Large intestine (tissue), 3 donors: Measurements from ENCODE around the gene TIAM1. TPM values are rescaled to one million over a fixed set of nuclear protein-coding genes. Genes with fewer than 3 reads are reported as not detected.
A peak's percentile ranks its signal among the peaks of the same experiment; 100 is the strongest.

Source experiments
- DNase-seq, 2 donors: peaks; one replicate each; pipeline versions ENCODE4 v3.0.0 to v3.0.0-alpha.2; 2013
- H3K27ac ChIP-seq: one replicate; pipeline ENCODE4 v1.5.1; 2013; ENCODE audit warnings: low read length
- H3K27me3 ChIP-seq: 2 replicates; pipeline ENCODE4 v1.6.1; 2013; ENCODE audit warnings: low read length; ENCODE audit not compliant: control insufficient read depth, insufficient read depth
- H3K36me3 ChIP-seq: 2 replicates; pipeline ENCODE4 v1.6.1; 2013; ENCODE audit warnings: low read length; ENCODE audit not compliant: control insufficient read depth, insufficient read depth
- H3K4me1 ChIP-seq: one replicate; pipeline ENCODE4 v1.6.1; 2013; ENCODE audit warnings: low read length; ENCODE audit not compliant: control insufficient read depth, insufficient read depth
- H3K4me3 ChIP-seq: one replicate; pipeline ENCODE4 v1.5.1; 2013; ENCODE audit warnings: low read length
- H3K9me3 ChIP-seq: one replicate; pipeline ENCODE4 v1.6.1; 2013; ENCODE audit warnings: mild to moderate bottlenecking, low read depth, low read length, moderate library complexity; ENCODE audit not compliant: control insufficient read depth
- WGBS: methylation state at CpG from one replicate; pipeline ENCODE4 v1.1.5; 2013; ENCODE audit warnings: low lambda C conversion rate; ENCODE audit not compliant: insufficient coverage; 5-methylcytosine and 5-hydroxymethylcytosine counted together
- polyA plus RNA-seq: library from polyadenylated mRNA; unstranded; fragments of 120-200 nt; gene quantifications from one replicate; pipeline ENCODE4 v1.2.1, GENCODE V29; 2013

TIAM1 gene
- polyA plus RNA-seq, 1 donor = 6.3 TPM

DNA sequence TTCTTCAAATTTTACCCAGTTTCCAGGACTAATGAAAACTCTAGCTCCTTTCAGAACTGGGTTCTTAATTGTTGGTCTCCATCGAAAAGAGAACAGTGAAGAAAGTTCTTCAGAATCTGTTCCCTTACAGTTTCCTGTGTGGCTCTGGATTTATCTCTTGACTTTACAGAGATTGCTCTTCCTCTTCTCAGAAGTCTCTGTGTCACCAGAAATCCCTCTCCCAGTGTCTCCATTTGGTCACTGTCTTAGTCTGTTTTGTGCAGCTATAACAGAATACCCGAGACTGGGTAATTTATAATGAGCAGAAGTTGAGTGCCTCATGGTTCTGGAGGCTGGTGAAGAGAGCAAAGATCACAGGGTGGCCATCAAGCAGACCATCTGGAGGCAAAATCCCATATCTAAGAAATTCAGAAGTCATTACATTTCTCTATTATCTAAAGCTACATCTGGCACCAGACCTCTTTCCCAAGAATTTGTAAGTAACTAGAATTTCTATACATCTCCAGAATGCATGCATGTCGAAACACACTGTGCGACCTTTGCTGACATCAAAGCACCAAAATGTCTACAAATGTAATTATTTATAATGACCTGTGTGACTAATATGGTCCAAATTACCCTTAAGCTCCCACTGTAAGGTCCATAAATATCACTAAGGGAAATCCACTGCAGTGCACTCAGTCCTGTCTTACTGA lies 240.3 kb downstream of the TIAM1 start:
- Histone ChIP-seq H3K27me3 (peaks cover 7% of the 10 kb centered on the region), H3K36me3 (no peaks in the 10 kb centered on the region), H3K27ac (no peak overlapping the region), H3K9me3 (no peaks in the 10 kb centered on the region), H3K4me1 (no peaks in the 10 kb centered on the region), H3K4me3 (no peak overlapping the region)
- 80% methylated on average over 1 of the region's 4 CpGs for WGBS
- DNase-seq = no peak

DNA sequence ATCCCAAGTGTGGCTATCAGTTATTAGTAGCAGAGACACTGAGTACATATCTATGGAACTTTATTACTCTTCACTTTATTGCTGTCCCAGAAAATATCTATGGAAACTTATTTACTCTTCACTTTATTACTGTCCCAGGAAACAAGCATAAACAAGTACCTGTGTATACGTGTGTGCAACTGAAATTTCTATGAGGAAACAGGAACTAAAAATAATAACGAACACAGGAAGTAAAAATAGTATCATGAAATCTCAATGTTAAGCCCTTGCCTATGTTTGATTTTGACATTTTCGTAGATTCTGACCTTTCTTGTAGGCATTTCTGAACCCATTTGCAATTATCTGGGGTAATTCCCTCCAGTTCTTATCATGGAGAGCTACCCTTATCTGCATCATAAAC lies 240.9 kb downstream of the TIAM1 start:
- Histone ChIP-seq H3K9me3 (no peaks in the 10 kb centered on the region), H3K4me1 (no peaks in the 10 kb centered on the region), H3K27me3 (peaks cover 8% of the 10 kb centered on the region), H3K27ac (no peak overlapping the region), H3K36me3 (no peaks in the 10 kb centered on the region), H3K4me3 (no peak overlapping the region)
- DNase-seq = no peak
- WGBS = no CpG with 5 or more reads among the region's 3 CpGs

DNA sequence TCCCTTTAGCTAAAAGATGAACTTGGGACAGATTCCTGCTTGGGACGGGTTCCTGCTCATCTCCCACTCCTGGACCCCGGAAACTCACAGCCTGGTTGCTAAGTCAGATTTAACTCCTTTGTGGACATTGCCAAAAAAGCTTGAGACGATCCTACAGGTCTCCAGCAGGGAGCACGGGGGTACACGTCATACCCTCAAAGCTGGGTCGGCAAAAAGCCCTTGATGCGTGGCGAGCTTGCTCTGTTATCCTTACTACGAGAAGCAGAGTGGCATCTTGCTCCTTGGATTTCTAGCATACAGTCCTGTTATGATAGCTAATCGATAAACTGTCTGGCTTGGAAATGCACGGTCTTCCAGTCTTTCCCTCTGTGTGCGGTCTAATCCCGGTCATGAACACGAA lies 244.9 kb downstream of the TIAM1 start:
- H3K4me1 ChIP-seq = no peaks in the 10 kb centered on the region
- peaks cover 8% of the 10 kb centered on the region for H3K27me3 ChIP-seq
- WGBS = 80% methylated on average over 2 of the region's 14 CpGs
- no peaks in the 10 kb centered on the region for H3K36me3 ChIP-seq
- H3K9me3 ChIP-seq = no peaks in the 10 kb centered on the region
- no peak overlapping the region for H3K27ac ChIP-seq
- H3K4me3 ChIP-seq = no peak overlapping the region
- no peak for DNase-seq

DNA sequence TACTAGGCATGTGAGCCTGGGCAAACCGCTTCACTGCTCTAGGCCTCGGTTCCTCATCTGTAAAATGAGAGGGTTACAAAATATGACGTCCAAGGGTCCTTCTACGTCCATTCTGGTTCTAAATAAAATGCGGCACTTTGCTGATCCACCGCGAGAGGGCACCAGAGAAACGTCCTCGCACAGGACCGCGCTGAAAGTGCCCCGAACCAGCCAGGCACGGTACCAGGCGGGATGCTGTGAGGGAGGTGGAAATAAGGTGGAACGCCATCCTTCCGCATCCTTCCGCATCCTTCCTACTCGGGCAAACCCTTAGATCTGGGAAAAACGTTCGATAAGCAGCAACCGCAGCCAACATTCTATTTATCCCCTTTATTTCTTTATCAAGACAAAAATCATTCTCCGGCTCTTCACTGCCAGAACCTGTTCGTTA lies 245.5 kb downstream of the TIAM1 start:
- DNase-seq = peak; percentile 26 to 38
- H3K36me3 ChIP-seq = no peaks in the 10 kb centered on the region
- WGBS = 100% methylated on average over 1 of the region's 23 CpGs
- peaks cover 8% of the 10 kb centered on the region for H3K27me3 ChIP-seq
- H3K4me3 ChIP-seq = no peak overlapping the region
- no peaks in the 10 kb centered on the region for H3K9me3 ChIP-seq
- H3K4me1 ChIP-seq = no peaks in the 10 kb centered on the region
- no peak overlapping the region for H3K27ac ChIP-seq

DNA sequence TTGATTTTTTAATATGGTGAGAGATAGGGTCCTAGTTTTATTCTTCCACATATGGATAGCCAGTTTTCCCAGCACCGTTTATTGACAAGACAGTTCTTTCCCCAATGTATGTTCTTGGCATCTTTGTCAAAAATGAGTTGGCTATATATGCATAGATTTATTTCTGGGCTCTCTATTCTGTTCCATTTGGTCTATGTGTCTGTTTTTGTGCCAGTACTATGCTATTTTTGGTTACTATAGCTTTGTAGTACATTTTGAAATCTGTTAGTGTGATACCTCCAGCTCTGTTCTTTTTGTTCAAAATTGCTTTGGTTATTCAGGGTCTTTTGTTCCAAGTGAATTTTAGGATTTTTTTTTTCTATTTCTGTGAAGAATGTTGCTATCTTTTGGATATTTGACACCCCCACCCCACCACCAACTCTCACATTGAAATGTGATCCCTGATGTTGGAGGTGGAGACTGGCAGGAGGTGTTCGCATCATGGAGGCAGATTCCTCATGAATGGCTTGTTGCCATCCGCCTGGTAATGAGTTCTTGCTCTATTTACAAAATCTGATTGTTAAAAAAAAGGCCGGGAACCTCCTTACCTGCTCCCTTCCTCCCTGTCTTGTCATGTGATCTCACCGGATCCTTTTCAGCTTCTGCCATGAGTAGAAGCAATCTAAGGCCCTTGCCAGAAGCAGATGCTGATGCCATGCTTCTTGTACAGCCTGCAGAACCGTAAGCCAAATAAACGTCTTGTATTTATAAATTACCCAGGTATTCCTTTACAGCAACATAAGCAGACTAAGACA lies 251.0 kb downstream of the TIAM1 start:
- 90% methylated on average over 2 of the region's 7 CpGs for WGBS
- H3K27ac ChIP-seq = no peak overlapping the region

DNA sequence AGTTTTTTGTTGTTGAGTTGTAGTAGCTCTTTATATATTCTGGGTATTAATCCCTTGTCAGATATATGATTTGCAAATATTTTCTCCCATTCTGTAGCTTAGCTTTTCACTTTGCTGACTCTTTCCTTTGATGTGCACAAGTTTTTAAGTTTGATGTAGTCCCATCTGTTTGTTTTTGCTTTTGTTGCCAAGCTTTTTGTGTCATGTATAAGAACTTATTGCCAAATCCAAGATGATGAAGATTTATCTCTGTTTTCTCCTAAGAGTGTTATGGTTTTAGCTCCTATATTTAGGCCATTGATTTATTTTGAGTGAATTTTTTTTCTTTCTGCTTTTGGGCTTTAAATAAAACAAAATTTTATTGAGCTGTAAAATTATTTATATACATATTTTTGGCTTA lies 253.7 kb downstream of the TIAM1 start:
- Histone ChIP-seq H3K9me3 (no peaks in the 10 kb centered on the region), H3K27me3 (no peaks in the 10 kb centered on the region), H3K27ac (no peak overlapping the region), H3K4me3 (no peak overlapping the region), H3K36me3 (no peaks in the 10 kb centered on the region), H3K4me1 (no peaks in the 10 kb centered on the region)
- no peak for DNase-seq

More for the DNA sequence above, 251.0 kb downstream of the TIAM1 start:
- Histone ChIP-seq H3K27me3 (no peaks in the 10 kb centered on the region), H3K4me1 (no peaks in the 10 kb centered on the region), H3K4me3 (no peak overlapping the region), H3K36me3 (no peaks in the 10 kb centered on the region), H3K9me3 (no peaks in the 10 kb centered on the region)
- no peak for DNase-seq

DNA sequence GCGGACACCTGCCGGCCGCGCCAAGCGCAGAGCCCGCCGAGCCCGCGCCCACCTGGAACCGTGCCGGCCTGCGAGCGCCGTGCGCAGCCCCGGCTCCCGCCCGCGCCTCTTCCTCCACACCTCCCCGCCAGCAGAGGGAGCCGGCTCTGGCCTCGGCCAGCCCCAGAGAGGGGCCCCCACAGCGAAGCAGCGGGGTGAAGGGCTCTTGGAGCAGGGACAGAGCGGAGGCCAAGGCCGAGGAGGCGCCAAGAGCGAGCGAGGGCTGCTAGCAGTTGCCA lies 255.6 kb downstream of the TIAM1 start:
- WGBS = no CpG with 5 or more reads among the region's 29 CpGs
- Histone ChIP-seq H3K27me3 (no peaks in the 10 kb centered on the region), H3K27ac (no peak overlapping the region), H3K36me3 (no peaks in the 10 kb centered on the region), H3K9me3 (no peaks in the 10 kb centered on the region), H3K4me1 (no peaks in the 10 kb centered on the region), H3K4me3 (no peak overlapping the region)
- DNase-seq = no peak

DNA sequence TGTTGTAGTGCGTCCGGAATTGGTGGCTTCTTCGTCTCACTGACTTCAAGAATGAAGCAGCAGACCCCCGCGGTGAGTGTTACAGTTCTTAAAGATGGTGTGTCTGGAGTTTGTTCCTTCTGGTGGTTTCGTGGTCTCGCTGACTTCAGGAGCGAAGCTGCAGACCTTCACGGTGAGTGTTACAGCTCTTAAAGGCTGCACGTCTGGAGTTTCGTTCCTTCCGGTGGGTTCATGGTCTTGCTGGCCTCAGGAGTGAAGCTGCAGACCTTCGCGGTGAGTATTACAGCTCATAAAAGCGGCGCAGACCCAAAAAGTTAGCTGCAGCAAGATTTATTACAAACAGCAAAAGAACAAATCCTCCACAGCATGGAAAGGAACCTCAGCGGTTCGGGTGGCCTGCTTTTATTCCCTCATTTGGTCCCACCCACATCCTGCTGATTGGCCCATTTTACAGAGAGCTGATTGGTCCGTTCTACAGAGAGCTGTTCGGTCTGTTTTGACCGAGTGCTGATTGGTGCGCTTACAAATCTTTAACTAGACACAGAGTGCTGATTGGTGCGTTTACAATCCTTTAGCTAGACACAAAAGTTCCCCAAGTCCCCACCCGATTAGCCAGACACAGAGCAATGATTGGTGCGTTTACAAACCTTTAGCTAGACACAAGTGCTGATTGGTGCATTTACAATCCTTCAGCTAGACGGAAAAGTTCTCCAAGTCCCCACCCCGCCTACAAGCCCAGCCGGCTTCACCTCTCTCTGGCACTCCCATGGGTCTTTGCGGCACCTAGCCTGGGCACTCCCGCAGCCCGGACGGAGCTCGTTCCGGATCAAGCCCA lies 256.2 kb downstream of the TIAM1 start:
- Histone ChIP-seq H3K27me3 (no peaks in the 10 kb centered on the region), H3K27ac (no peak overlapping the region), H3K4me1 (no peaks in the 10 kb centered on the region), H3K9me3 (no peaks in the 10 kb centered on the region), H3K36me3 (no peaks in the 10 kb centered on the region), H3K4me3 (no peak overlapping the region)
- WGBS = no CpG with 5 or more reads among the region's 34 CpGs
- DNase-seq = no peak

DNA sequence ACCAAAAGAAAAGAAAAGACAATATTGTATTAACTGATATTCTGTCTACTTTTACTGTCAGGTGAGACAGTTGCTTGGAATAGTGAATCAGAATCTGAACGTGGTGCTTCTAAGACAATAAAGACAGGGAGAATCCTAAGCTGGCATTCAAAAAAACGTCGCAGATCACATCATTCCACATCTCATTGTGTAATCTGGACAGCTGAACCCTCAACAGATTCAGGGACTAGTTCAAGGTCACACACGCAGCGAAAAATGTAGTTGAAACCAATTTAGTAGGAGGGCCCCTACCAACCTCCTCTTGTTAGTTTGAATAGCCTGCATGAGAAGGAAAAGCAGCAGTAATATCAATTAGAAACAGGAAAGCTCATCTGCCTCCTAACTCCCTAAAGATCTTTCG lies 259.4 kb downstream of the TIAM1 start:
- DNase-seq = no peak
- WGBS = no CpG with 5 or more reads among the region's 6 CpGs
- H3K9me3 ChIP-seq = no peaks in the 10 kb centered on the region
- H3K36me3 ChIP-seq = no peaks in the 10 kb centered on the region
- H3K4me3 ChIP-seq = no peak overlapping the region
- H3K4me1 ChIP-seq = no peaks in the 10 kb centered on the region
- no peak overlapping the region for H3K27ac ChIP-seq
- H3K27me3 ChIP-seq = no peaks in the 10 kb centered on the region

DNA sequence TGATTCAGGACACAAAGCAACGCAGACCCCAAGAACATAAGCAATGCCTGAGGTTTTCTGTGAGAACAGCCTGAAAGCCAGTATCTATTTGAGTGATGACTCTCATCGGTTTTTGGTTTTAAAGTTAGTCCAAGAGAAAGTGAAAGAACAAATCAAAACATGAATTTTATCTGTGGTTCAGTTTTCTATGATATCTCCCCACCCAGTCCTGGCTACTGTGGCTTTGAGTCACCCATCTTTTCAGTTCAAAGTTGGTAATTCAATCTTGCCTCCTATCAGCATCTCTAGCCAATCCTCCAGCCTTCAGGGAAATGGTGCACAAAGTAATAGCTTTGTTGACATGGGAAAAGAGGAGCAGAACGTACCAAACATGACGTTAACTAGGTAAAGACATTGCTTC lies 265.3 kb downstream of the TIAM1 start:
- WGBS = no CpG with 5 or more reads among the region's 4 CpGs
- DNase-seq = no peak
- Histone ChIP-seq H3K27ac (no peak overlapping the region), H3K4me3 (no peak overlapping the region), H3K4me1 (no peaks in the 10 kb centered on the region), H3K27me3 (no peaks in the 10 kb centered on the region), H3K9me3 (no peaks in the 10 kb centered on the region), H3K36me3 (no peaks in the 10 kb centered on the region)
